ENCODE results near the gene ADARB1.

The ADARB1 gene

GRCh38 chr21:45055861-45056260 lies 18.5 kb upstream of the ADARB1 start:
- DNase-seq = peak; percentile 66

DNA sequence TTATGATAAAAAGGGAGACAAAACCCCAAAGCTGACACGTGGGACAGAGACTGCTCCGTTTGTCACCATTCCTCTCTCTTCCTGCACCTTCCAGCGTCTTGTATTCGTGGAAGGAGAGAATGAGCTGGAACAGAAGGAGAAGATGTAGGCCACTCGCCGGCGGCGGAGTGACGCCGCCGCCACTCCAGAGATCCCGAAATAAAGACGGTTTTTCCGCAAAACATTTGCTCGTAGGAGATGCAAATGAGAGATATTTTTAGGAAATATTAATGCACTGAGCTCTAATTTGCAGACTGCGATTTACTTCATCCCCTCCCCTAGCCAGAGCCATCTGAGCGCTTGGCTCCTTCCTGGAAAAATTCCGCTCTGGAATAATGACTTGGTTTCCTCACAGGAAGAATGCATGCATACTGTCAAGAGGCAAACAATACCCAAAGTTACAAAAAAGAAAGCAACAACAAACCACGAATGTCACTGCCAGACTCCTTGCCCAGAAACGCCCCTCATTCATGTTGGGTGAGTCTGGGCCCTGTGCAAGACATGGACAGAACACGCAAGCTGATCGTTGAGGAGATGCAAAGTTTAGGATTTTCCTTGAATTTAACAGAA lies 18.0 kb upstream of the ADARB1 start:
- DNase-seq = no peak

DNA sequence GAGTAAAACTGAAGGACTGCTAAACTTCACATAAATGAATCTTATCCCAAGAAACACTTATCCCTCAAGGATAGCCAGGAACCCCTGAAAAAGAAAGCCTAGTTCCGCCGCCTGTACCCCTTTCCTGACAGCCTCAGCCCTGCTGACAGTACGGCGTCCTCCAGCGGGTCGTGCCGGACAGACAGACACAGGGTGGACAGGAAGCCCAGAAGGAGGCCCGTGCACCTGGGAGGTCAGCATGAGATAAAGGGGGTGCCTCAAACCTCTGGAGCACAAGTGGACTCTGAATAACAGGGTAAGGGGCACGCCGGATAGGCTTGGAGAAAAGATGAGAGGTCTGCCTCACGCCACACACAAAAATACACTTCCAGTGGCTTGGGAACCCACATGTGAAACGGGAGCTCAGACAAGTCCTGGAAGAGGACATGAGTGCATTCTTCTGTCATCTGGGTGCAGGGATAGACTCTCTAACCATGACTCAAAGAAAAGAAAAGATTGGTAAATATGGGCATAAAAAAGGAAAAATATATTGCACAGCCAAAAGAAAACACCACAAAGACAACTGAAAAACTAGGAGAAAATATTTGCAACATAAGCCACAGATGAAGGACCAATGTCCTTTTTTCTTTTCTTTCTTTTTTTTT lies 17.3 kb upstream of the ADARB1 start:
- no peak for DNase-seq

GRCh38 chr21:45057886-45058285 lies 16.5 kb upstream of the ADARB1 start:
- no peak for DNase-seq

GRCh38 chr21:45059121-45059520 lies 15.3 kb upstream of the ADARB1 start:
- DNase-seq = no peak

DNA sequence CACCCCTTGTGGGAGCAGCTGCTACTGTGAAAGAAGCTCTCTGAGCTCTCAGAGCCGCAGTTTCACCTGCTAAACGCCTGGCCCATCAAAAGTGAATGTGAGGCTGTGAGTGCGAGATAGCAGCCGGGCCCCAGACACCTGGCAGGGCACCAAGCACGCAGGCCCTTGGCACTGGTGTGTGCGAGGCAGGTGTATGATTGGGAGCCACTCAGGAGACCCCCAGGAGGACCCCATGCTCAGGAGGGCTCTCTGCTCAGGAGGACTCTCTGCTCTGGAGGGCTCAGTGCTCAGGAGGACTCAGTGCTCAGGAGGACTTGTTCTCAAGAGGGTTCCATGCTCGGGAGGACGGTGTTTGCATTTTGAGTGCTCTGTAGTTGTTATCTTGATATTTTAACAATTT lies 14.3 kb upstream of the ADARB1 start:
- DNase-seq = no peak

- DNase-seq = no peak
Measured at GRCh38 chr21:45060675-45061311, 13.6 kb upstream of the ADARB1 start.

DNA sequence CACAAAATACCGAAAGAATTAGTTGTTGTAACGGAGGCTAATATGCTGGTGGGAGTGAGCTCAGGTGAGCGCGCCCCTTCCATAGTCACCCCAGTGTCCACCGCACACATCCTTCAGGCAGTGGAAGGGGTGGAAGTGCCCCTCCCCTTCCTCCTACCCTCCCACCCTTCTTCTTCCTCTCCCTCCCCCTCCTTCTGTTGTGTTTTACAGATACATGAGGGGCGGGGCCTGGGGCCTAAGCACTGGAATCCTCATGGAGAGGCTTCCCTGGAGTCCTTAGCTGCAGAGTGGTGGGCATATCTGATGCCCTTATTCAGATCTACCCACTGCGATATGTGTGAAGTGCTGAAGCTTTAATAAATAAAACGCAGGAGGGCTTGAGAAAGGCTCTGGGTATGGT lies 10.3 kb upstream of the ADARB1 start:
- no peak for DNase-seq

GRCh38 chr21:45064618-45065399 lies 9.6 kb upstream of the ADARB1 start:
- DNase-seq = no peak

DNA sequence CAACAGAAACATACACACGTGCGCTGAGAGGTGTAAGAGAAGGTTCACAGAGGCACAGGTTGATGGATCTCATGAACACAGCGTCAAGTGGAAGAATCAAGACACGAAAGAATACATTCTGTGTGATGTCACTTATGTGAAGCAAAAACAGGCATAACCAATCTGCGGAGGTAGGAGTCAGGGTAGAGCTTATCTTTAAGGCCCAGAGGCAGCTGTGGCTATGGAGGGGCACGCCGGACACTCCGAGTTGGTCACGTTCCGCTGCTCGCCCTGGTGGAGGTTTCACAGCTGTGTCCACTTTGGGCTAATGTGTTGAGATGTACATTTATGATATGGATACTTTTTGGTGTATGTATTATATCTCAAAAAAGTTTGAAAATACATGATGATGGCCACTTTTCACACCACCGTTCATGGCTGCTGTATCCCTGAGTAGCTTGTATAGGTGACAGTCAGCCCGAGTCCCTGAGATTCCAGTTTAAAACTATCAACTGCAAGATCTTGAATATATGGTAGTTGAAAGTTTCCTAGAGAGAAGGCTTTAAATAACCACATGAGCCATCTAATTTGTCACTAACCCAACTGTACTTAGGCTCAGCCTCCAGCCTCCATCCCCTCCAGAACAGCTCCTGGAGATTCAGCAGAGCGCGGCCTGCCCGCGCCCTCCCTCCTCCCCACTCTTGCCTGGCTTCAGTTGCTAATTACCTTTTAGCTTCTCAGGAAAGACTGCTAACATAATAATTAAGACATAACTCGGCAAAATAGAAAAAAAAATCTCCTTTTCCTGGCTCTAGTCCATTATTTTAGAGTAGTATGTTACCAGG lies 6.7 kb upstream of the ADARB1 start:
- DNase-seq = no peak

DNA sequence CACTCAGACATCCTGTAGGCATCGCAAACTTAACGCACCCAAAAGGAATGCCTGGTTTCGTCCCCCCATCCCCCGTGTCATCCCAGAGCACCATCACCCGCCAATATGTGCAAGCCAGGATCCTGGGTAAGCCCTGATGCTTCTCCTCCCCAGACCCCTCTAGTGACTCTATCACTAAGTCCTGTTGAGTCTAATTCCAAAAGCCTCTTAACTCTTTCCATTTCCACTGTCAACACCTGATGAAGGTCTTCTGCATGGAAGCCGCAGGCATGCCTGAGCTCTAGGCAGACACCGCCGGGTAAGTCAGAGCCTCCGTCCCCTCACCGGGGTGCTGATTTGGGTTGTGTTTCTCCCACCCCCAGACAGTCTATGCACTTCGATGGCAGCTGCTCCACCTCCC lies 5.3 kb upstream of the ADARB1 start:
- no peak for DNase-seq

DNA sequence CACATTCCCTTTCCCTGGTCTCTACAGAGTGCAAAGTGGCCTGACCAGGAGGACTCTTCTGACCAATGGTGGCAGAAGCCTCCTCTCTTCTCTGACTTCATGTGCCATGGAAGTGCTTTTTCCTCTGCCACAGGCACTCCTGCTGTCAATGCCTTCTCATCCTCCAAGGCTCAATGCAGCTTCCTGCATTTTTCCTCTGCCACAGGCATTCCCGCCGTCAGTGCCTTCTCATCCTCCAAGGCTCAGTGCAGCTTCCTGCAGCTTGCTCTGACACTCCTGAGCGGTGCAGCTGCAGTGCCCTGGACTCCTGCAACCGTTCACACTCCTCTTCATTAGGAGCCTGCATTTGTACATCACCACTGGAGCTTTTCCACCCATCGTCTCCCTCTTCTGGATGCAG lies 4.7 kb upstream of the ADARB1 start:
- no peak for DNase-seq

DNA sequence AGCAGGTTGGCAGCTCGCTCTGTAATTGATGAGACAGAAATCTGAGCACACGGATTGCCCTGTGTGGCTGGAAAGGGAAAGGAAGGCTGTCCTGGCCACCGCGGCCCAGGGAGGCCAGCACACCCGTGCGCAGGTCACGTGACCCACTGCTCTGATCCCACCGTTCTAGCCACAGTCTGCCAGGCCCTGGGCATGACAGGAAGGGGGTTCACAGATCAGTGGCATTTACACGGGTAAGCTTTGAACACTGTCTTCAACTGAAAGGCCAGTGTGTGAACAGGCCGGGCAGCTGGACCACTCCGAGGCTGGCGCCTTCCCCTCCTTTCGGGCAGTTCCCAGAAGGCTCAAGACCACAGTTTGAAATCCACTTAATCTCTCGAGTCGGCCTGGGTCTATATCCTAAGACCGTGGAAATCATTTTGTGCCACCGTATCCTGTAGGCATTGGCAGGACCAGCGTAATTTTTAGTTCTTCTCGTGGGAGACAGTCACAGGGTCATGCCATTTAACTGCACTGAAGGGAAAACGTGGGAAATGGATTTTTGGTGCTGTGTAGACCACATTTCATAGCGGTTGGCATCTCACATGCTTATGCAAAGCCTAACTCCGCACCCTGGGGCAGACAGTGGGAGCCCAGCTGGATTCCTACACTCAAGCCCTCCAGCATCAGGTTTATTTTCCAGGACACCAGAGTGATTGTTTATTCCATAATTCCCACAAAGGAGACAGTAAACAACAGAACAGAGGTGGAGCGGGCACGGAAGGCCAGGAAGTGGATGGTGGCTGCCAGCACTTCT lies 3.1 kb upstream of the ADARB1 start:
- no peak for DNase-seq

DNA sequence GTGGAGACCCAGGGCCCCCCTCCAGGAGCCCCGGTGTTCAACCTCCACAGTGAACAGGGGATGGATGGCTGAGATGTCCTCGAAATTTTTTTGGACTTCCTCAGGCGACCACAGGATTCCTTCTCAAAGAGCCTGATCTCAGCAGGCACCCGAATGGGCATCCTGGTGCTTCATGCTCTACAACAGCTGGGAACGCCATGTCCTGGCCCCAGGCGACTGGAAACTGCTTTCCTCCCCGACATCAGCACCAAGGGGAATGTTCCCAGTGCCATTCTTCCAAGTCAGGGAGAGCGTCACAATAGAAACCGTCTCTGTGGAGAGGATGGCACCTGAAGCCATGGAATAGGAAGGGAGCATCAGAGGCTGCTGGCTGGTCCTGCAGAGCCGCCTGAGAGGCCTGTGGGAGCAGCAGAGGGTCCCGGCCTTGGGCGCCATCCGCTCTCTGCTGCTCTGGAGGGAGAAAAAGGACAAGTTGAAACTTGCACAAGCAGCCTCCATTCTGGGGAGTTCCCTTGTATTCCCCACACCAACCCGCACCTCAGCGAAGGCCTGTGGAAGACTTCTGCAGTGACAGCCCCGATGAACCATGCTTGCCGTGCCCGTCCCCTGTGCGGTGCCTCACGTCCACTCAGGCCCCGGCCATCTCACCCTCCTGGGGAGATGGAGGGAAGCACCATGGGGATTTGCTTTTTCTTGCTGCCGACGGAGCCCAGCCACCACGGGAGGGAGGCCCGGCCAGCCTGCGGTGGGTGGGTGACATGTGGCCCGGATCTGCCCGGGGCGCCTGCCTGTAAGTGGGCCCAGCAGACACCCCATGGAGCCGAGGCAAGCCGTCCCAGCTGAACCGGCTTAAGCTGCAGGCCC lies 2.3 kb upstream of the ADARB1 start:
- DNase-seq = no peak

DNA sequence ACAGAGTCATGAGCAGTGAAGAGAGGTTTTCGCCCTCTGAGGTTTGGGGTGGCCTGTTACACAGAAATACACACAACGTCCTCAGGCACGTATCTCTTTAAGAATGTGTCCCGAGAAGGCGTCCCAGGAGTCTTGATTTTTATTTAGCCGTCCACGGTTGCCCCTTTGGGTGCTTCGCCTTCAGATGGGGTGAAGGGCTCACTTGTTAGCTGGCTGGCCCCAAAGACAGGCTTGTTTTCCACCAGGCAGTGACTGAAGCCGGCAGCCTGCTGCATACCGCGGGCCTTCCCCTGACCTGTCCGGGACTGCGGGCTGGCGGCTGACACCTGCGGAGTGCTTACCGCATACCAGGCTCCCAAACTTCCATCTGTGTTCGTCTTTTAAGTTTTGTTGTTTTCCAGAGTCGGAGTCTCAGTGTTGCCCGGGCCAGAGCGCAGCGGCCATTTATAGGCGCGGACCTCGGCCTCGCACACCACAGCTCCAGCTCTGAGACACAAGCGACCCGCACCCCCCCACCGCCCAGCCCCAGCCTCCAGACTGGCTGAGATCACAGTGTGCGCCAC lies 1.6 kb upstream of the ADARB1 start:
- DNase-seq = no peak

DNA sequence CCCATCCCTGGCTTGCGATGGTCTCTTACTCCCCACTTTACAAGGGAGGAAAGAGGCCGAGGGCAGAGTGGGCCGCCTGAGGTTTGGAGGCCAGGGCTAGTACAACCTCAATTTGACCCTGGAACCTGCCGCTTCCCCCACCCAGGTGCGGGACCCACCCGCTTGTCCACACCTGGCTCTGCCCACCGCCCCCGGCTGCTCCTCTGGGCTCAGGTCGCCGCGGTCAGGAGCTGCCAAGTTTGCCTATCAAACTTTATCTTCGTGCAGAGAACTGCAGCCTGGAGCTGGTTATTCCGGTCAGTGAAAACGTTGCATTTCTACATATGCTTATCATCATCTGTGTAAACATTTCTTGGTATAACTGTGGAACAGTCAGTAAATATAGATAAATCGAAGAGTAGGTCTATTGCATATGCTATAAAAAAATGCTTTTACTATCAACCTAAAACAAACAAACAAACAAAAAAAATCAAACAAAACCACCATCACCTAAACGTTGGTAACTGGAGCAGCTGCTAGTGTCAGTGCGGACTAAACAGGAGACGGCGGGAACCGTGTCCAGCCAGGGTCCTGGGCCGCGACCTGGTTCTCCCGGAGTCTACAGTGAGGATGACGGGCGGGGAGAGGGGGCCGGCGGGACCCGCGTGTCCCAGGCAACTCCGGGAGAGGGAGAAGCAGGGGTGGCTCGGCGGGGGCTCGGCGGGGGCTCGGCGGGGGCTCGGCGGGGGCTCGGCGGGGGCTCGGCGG lies 906 bp upstream of the ADARB1 start:
- no peak for DNase-seq

DNA sequence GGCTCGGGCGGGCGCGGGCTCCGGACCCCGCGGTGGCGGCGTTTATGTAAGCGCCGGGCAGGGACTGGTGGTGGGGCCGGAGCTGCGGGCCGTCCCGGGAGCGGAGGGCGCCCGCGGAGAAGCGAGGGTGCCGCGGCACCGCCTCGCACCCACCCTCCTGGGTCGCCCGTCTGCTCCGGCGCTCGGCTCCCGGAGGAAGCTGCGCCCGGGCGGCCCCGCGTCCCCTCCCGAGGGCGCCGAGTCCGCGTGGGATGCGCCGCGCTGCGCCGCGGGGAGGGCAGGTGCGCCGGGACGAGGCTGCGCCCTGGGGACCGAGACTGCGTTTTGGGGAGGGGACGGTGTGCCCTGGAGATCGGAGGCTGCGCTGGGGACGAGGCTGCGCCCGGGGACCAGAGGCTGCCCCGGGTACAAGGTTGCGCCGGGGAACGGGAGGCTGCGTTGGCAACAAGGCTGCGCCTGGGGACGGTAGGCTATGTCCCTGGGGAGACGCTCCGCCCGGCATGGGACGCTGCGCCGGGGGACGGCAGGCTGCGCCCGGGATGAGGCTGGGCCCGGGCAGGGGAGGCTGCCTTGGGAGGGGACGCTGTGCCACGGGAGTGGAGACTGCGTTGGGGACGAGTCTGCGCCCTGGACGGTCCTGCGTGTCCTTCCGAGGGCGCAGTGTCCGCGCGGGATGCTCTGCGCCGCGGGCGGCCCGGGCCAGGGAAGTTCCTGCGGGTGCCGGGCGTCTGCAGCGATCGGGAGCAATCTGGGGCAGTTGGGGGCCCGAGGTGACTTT lies 627 bp downstream of the ADARB1 start:
- no peak for DNase-seq

- no peak for DNase-seq
Measured at GRCh38 chr21:45075596-45076244, 1.3 kb downstream of the ADARB1 start.

All from MV-4-11 (cell line).